Endothelial cell of umbilical vein (primary cell): ENCODE results near the gene GRPEL1. TPM values are rescaled to one million over a fixed set of nuclear protein-coding genes. Genes with fewer than 3 reads are reported as not detected.
"Not testable (repeated sequence)": the region's sequence is repeated elsewhere in the genome, so short reads cannot be mapped to it uniquely, and the experiment has no call there.

Experiments used
- BruUV-seq: library from RNA; stranded (reverse); fragments of 400-500 nt; replicated peaks from 2 replicates; lab custom pipeline; 2021; lab: Mats Ljungman, UMichigan
- CTCF ChIA-PET: fragments of 300-600, 350-600 bp; sonication (Branson Sonifier 250); formaldehyde crosslinking; loops from one replicate; lab custom pipeline; 2021; ENCODE audit warnings: antibody characterized with exemption, inconsistent platforms; lab: Charles Lee
- POLR2A ChIA-PET: fragments of 300-600, 350-600 bp; sonication (Branson Sonifier 250); formaldehyde crosslinking; loops from one replicate; lab custom pipeline; 2021; ENCODE audit warnings: antibody characterized with exemption, inconsistent platforms; lab: Charles Lee
- DNase-seq: peaks from one replicate; pipeline ENCODE4 v3.0.0-alpha.2; 2011; ENCODE audit warnings: low read depth, low spot score
- FAIRE-seq: peaks from 2 replicates; lab custom pipeline; 2011; peaks lifted over from hg19 to GRCh38; lab: Jason Lieb, UNC
- H2AFZ ChIP-seq: 2 replicates; pipeline ENCODE4 v1.6.0; 2012; ENCODE audit warnings: low read depth, low read length, control low read depth, inconsistent platforms
- H3K27ac ChIP-seq: 2 replicates; pipeline ENCODE4 v1.5.1; 2011; ENCODE audit warnings: low read depth, mild to moderate bottlenecking, control low read depth, low read length, moderate library complexity; ENCODE audit not compliant: insufficient read depth
- H3K27me3 ChIP-seq, 2 experiments: 2 replicates each; pipeline versions ENCODE4 v1.6.0 to v1.6.1; 2011; ENCODE audit warnings: low read length in 2 of 2, mixed read lengths in 1 of 2; ENCODE audit not compliant: control insufficient read depth in 2 of 2, insufficient read depth in 2 of 2
- H3K36me3 ChIP-seq, 2 experiments: 2 replicates in 1 of 2; 3 replicates in 1 of 2; pipeline ENCODE4 v1.5.1; 2011; ENCODE audit warnings: low read length in 2 of 2, mild to moderate bottlenecking in 1 of 2, moderate library complexity in 1 of 2; ENCODE audit not compliant: control insufficient read depth in 2 of 2, insufficient read depth in 2 of 2; ENCODE audit errors: extremely low read depth in 1 of 2
- H3K4me1 ChIP-seq: 3 replicates; pipeline ENCODE4 v1.5.1; 2011; ENCODE audit warnings: mild to moderate bottlenecking, low read length; ENCODE audit not compliant: control insufficient read depth, insufficient read depth; ENCODE audit errors: extremely low read depth
- H3K4me2 ChIP-seq: 2 replicates; pipeline ENCODE4 v1.6.1; 2011; ENCODE audit warnings: low read length, control low read depth, mixed read lengths; ENCODE audit not compliant: insufficient read depth
- H3K4me3 ChIP-seq, 3 experiments: fragments of 200-600 bp in 1 of 3; sonication (generic), shearing (Covaris generic) in 1 of 3; replicated peaks in 1 of 3; 2 replicates each; pipeline ENCODE4 v1.5.1; 2011 to 2016; ENCODE audit warnings: control low read depth in 3 of 3, low read length in 3 of 3, mild to moderate bottlenecking in 2 of 3, inconsistent platforms in 1 of 3, low read depth in 1 of 3, moderate library complexity in 1 of 3; ENCODE audit not compliant: insufficient read depth in 1 of 3
- H3K79me2 ChIP-seq: 2 replicates; pipeline ENCODE4 v1.6.0; 2012; ENCODE audit warnings: low read length, inconsistent platforms; ENCODE audit not compliant: control insufficient read depth, insufficient read depth
- H3K9ac ChIP-seq: replicated peaks from 2 replicates; pipeline ENCODE3; 2011; ENCODE audit warnings: low read length, control low read depth; ENCODE audit not compliant: insufficient read depth; ENCODE audit errors: extremely low read depth
- H3K9me1 ChIP-seq: replicated peaks from 3 replicates; pipeline ENCODE4 v1.6.0; 2011; ENCODE audit warnings: mild to moderate bottlenecking, low read length; ENCODE audit not compliant: control insufficient read depth, insufficient read depth; ENCODE audit errors: extremely low read depth
- H3K9me3 ChIP-seq: replicated peaks from 2 replicates; pipeline ENCODE4 v1.5.1; 2012; ENCODE audit warnings: low read length, inconsistent platforms; ENCODE audit not compliant: control insufficient read depth, insufficient read depth
- H4K20me1 ChIP-seq: replicated peaks from 2 replicates; pipeline ENCODE3; 2011; ENCODE audit warnings: mild to moderate bottlenecking, low read length; ENCODE audit not compliant: control insufficient read depth, insufficient read depth; ENCODE audit errors: extremely low read depth
- MYC ChIP-seq: IDR thresholded peaks from one replicate; pipeline ENCODE4 v1.6.1; 2011; ENCODE audit warnings: mild to moderate bottlenecking, low read depth, low read length
- POLR2A ChIP-seq: IDR thresholded peaks from 2 replicates; pipeline ENCODE4 v1.6.1; 2012; ENCODE audit warnings: low read depth, mild to moderate bottlenecking, control low read depth, low read length
- POLR2AphosphoS5 ChIP-seq: IDR thresholded peaks from 2 replicates; pipeline ENCODE4 v1.6.1; 2012; ENCODE audit warnings: low read depth, mild to moderate bottlenecking, control low read depth, low read length, moderate library complexity; ENCODE audit not compliant: insufficient read depth
- dilution Hi-C: fragments of 300-500 bp; cut with MboI; formaldehyde crosslinking; loops from one replicate; pipeline ENCODE4 v1.15.0; 2019; ENCODE audit warnings: low sequenced_read_pairs; ENCODE audit not compliant: extremely low pct_ligation_motif_present
- intact Hi-C: fragments of 100-400 bp; cut with micrococcal nuclease; formaldehyde crosslinking; loops from one replicate; pipeline ENCODE4 v1.10.0; 2022
- polyA plus RNA-seq, 4 experiments: library from polyadenylated mRNA; depleted of rRNA in 3 of 4; stranded (reverse) in 3 of 4; unstranded in 1 of 4; fragments of >200 nt; gene quantifications; 2 replicates each; pipeline versions ENCODE4 v1.2.1 to v1.2.3, GENCODE V29; 2011 to 2012; ENCODE audit warnings: missing spikeins in 1 of 4
- total RNA-seq: library from RNA; stranded (reverse); gene quantifications from 2 replicates; pipeline ENCODE4 v1.2.3, GENCODE V29; 2021
- TF ChIP-seq, protein P1 (sequence below): IDR thresholded peaks from 2 replicates; pipeline ENCODE4 v1.6.1; 2011; ENCODE audit not compliant: insufficient read depth, insufficient read length

The GRPEL1 gene
- total and polyA plus RNA-seq, 2 donors (not counting 3 experiments of a cell fraction or from before 2014, with no cell fraction given) = 17.3 to 42.6 TPM

DNA sequence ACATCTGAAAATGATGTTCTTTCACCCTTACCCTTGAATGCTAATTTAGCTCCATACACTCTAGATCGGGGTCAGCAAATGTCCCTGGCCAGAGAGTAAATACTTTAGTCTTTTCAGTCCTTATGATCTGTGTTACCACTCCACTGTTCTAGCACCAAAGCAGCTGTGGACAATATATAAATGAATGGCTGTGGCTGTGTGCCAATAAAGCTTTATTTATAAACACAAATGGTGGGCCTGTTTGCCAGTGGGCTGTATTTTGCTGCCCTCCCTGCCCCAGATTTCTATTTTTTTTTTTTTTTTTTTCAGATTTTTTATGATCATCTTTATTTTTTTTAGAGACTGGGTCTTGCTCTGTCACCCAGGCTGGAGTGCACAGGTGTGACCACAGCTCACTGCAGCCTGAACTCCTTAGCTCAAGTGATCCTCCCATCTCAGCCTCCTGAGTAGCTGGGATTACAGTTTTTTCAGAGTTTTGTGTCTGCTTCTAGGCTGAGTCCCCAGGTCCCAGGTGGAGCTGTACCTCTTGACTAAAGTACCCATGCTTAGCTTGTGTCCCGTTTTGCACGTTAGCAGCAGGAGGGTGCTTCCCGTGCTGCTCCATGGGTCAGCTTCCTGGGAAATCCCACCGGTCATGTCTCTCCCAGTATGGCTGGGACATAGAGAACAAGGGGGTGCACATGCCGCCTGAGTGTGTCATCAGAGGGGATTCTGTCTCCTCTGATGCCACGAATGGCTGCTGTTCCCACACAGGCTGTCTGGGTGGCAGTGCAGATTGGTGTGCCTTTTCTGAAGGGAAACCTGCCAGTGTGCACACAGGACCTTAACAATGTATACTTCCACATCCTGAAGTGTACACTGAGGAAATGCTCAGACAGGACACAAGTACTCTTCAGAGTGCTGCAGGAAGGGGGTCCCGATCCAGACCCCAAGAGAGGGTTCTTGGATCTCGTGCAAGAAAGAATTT lies 16.0 kb upstream of the GRPEL1 start:
- intact Hi-C loops = no loop called here
- Histone ChIP-seq H3K4me3 (no peak overlapping the region), H3K79me2 (no peaks in the 10 kb centered on the region), H3K4me1 (no peaks in the 10 kb centered on the region), H3K36me3 (no peaks in the 10 kb centered on the region), H3K27me3 (peaks cover 24 to 25% of the 10 kb centered on the region in 2 experiments), H2AFZ (no peak overlapping the region), H3K4me2 (no peak overlapping the region), H3K9me3 (no peaks in the 10 kb centered on the region), H3K9ac (no peak overlapping the region), H3K27ac (no peak overlapping the region), H3K9me1 (no peaks in the 10 kb centered on the region), H4K20me1 (no peaks in the 10 kb centered on the region)
- dilution Hi-C loops = no loop called here
- no peak for DNase-seq
- ChIA-PET CTCF (interaction anchor here (0.8 to 4.2 kb wide), 7 partner anchors 12 to 365 kb away, joined by 3 to 29 read pairs (median 3); partner anchors contain the start of gene GRPEL1), POLR2A (interaction anchor here (0.7 kb wide), 1 partner anchor 178 kb away, joined by 4 read pairs; no protein-coding TSS in a partner anchor)
- FAIRE-seq = no peak
- BruUV-seq = no TSS peak
- TF ChIP-seq, protein P1, sequence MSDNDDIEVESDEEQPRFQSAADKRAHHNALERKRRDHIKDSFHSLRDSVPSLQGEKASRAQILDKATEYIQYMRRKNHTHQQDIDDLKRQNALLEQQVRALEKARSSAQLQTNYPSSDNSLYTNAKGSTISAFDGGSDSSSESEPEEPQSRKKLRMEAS = no peak
- TF ChIP-seq POLR2AphosphoS5 (no peak), MYC (no peak), POLR2A (no peak)

DNA sequence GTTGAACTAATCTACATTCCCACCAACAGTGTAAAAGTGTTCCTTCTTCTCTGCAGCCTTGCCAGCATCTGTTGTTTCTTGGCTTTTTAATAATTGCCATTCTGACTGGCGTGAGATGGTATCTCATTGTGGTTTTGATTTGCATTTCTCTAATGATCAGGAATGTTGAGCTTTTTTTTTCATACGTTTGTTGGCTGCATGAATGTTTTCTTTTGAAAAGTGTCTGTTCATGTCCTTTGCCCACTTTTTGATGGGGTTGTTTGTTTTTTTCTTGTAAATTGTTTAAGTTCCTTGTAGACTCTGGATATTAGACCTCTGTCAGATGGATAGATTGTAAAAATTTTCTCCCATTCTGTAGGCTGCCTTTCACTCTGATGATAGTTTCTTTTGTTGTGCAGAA lies 12.0 kb upstream of the GRPEL1 start:
- DNase-seq, H3K4me3 ChIP-seq, H3K4me1 ChIP-seq, H3K4me2 ChIP-seq, H3K79me2 ChIP-seq, BruUV-seq, H2AFZ ChIP-seq, H3K27ac ChIP-seq, POLR2A ChIA-PET, FAIRE-seq, H3K9ac ChIP-seq, intact Hi-C loops, dilution Hi-C loops, H3K9me3 ChIP-seq, H3K36me3 ChIP-seq, H3K9me1 ChIP-seq, H4K20me1 ChIP-seq: not testable (repeated sequence)
- CTCF ChIA-PET = interaction anchor here (1.4 kb wide), 1 partner anchor 359 kb away, joined by 4 read pairs; no protein-coding TSS in a partner anchor
- H3K27me3 ChIP-seq = peaks cover 18 to 21% of the 10 kb centered on the region in 2 experiments

DNA sequence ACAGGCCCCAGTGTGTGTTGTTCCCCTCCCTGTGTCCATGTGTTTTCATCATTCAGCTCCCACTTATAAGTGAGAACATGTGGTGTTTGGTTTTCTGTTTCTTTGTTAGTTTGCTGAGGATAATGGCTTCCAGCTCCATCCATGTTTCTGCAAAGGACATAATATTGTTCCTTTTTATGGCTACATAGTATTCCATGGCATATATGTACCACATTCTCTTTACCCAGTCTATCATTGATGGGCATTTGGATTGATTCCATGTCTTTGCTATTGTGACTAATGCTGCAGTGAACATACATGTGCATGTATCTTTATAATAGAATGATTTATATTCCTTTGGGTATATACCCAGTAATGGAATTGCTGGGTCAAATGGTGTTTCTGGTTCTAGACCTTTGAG lies 11.6 kb upstream of the GRPEL1 start:
- H3K4me1 ChIP-seq, intact Hi-C loops, BruUV-seq, H4K20me1 ChIP-seq, FAIRE-seq, H3K4me3 ChIP-seq, DNase-seq, H3K9ac ChIP-seq, H3K36me3 ChIP-seq, H3K9me1 ChIP-seq, H2AFZ ChIP-seq, H3K4me2 ChIP-seq, H3K27ac ChIP-seq, dilution Hi-C loops, H3K9me3 ChIP-seq, H3K79me2 ChIP-seq: not testable (repeated sequence)
- POLR2A ChIA-PET = interaction anchor here (0.6 kb wide), 1 partner anchor 11 kb away, joined by 5 read pairs; the partner anchor contains the start of gene GRPEL1
- CTCF ChIA-PET = interaction anchor here (1.4 kb wide), 1 partner anchor 359 kb away, joined by 4 read pairs; no protein-coding TSS in a partner anchor
- H3K27me3 ChIP-seq = peaks cover 16 to 21% of the 10 kb centered on the region in 2 experiments
